NCI-H1048 (cell line): Measurements from ENCODE around the gene LCNL1.
"Not testable (repeated sequence)": the region's sequence is repeated elsewhere in the genome, so short reads cannot be mapped to it uniquely, and the experiment has no call there.

Experiments
- DNase-seq: peaks from one replicate; lab custom pipeline; 2025; lab: John Stamatoyannopoulos, UW

LCNL1 gene

DNA sequence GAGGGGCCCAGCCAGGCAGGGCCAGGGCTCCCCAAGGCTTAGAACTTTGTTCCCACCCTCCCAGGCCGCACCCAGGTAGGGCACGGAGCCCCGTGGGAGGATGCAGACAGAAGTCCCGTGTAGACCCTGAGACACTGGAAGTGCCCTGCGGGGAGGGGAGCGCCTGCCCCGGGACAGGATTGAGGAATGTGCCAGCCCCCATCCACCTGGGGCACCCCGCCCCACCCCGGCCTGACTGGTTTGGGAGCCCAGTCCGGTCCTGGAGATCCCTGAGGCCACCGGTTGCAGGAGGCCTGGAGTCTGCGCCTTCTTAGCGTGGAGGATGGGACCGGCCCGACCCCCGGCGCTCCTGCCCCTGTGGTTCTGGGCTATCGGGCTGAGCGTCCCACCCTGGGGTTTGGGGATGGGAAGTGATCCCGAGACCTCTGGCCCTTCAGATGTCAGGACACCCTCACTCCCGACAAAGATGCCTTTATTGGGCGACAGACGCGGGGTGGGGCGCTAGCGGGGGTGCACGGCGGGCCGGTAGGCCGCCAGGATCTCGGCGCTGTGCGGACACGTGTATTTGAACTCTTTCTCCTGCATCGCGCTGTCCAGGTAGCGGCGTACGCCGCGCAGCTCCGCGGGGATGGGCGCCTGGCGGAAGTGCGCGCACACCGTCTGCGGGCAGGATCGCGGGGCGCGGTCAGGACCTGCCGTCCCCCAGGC, 11.5 kb downstream of the LCNL1 start:
- no peak for DNase-seq

DNA sequence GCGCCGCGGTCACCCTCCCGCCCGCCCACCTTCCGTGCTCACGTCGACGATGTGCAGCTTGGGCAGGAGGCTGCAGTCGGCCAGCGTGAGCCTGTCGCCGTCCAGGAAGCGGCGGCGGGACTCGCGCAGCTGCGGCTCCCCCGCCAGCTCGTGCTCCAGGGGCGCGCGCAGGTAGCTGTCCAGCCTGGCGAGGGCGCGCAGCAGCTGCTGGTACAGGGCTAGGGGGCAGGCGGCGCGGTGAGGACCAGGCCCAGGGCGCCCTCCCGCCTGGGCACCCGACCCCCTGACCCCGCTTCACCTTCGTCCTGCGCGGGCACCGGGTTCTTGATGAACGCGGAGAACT, 12.1 kb downstream of the LCNL1 start:
- DNase-seq, result no peak

DNA sequence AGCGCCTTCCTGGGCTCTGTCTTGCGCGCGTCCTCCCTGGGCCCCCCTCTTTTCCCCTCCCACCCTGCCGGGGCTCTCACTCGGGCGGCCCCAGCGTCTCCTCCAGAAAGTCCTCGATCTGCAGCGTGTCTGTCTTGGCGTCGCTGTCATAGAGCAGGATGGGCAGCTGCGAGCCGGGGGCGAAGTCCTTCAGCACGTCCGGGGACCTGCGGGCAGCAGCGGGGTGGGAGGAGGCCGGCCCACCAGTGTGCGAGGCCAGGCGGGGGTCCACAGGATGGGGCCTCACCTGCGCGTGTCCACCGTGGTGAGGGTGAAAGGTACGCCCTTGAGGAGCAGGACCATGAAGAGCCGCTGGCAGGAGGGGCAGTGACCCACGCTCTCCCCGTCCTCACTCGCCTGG, 12.6 kb downstream of the LCNL1 start:
- no peak for DNase-seq

DNA sequence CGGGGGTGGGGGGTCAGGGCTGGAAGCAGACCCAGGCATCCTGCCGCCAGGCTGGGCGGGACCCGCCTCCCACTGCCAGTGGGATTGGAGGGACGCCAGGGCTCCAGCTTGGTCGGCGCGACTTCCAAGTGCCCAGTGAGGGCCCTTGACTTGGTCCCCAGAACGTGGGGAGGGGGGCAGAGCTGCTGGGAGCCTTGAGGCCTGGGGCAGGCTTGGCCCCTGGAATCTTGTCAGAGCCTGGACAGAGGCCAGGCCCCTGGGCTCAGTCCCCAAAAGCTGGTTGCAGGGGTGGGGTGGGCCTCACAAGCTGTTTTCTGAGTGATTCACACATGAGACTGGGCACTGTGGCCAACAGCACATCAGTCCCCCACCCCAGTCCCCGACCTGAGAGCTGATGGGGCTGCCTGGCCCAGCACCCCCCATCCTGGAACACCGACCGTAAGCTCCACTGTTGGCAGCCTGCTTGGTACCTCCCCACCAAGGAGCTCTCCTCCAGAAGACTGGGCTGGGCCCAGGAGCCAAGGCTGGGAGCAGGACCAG, 13.0 kb downstream of the LCNL1 start:
- no peak for DNase-seq

DNA sequence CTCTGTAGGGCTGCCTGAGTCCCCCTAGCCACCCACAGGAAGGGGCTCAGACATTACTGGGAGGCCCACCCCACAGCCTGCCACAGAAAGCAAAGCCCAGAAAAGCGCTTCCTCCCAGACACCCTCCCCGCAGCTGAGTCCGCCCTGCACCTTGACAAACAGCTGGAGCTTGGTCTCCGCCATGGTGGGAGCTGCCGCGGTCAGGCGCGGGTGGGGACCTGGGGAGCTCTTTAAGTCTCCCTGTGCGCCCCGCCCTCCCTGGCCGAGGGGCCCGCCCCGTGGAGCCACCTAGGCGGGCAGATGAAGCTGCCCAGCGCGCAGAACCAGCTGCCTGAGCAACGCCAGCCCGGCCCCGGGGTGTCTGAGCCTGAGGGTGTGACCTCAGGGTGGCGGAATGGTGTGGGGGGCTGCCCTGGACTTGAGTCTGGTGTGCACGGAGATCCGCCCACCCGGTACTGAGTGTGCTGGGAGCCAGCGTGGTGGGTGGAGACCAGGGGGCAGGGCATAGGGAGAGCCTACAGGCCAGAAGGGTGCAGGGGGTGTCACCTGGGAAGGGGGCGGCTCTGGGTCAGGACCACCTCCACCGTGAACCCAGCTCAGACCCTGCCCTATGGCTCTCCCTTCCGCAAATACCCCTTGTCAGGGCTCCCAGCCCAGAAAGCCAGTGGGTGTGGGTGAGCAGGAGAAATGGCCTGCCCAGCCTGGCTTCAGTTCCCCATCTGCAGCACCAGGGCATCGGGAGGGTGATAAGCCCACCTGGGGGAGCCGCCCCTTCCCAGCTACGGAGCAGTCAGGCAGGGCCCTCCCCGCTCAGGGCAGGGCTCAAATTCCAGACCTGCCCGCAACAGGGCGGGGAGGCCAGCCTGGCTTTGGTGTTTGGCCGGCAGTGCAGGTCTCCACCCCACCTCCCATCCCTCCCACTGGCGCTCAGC, 13.8 kb downstream of the LCNL1 start, which contains the start of gene CLIC3:
CLIC3 (minus strand) TSS at position 208 of the 932 bp plus-strand sequence; CDS start at position 183, 25 bp downstream.
- no peak for DNase-seq

DNA sequence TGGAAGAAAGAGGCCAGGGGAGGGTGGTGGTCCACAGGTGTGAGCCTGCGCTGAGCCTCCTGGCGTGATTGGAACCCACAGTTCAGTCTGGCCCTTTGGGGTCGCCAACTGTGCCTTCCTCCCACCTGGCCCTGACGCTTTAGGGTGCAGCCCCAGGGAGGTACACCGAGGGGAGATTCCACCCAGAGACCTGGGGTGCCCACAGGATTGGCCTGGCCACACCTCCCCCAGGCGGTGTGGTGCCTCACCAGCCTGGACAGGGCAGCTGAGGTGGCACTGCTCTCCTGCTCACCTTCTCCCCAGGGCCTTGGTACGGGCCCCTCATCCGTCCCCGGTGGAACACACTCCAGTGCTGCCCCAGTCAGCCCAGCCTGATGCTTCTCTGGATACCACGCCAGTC, 14.6 kb downstream of the LCNL1 start:
- no peak for DNase-seq

DNA sequence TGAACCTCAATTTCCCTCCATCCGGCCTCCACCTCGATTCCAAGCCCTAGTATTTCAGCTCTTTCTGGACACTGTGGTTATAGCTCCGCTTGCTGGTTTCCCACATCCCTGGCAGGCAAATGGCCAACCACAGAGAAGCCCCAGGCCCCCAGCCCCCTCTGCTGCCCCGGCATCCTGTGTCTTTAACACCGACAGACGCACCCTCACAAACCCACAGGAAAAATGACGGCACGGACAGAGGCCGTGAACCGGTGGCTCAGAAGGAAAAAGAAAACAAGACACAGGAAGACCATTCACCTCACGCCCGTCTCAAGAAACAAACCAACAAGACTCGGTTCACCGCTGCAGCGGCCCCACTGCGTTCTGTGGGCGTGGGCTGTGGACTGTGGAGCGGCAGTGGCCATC, 15.0 kb downstream of the LCNL1 start:
- no peak for DNase-seq

DNA sequence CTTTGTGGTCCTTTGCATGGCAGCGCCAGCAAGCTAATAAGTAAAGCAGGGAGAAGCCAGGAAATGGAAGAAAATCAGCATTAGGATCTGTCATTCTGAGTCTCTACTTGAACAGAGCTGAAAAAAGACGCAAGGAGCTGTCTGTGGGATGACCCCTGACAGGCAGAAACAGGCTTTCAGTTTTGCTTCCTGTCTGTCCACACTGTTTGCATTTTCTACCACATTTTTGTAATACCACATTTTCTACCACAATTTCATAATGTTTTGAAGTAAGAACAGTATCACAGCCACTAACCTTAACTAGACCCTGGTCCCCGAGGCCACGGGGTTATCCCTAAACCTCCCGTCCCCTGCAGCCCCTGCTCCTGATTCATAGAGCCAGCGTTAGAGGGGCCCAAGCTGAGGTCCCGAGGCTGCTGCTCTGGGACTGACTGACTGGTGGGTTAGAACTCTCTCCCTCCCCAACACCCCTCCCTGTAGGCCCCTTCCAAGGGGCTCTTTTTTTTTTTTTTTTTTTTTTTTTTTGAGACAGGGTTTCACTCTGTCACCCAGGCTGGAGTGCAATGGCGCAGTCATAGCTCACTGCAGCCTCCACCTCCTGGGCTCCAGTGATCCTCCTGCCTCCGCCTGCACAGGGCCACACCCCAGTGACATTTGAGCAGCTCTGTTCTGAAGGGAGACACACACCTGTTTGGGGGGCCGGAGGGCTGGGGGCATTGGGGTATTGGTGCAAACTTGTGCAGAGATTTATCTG, 17.6 kb downstream of the LCNL1 start:
- no peak for DNase-seq

DNA sequence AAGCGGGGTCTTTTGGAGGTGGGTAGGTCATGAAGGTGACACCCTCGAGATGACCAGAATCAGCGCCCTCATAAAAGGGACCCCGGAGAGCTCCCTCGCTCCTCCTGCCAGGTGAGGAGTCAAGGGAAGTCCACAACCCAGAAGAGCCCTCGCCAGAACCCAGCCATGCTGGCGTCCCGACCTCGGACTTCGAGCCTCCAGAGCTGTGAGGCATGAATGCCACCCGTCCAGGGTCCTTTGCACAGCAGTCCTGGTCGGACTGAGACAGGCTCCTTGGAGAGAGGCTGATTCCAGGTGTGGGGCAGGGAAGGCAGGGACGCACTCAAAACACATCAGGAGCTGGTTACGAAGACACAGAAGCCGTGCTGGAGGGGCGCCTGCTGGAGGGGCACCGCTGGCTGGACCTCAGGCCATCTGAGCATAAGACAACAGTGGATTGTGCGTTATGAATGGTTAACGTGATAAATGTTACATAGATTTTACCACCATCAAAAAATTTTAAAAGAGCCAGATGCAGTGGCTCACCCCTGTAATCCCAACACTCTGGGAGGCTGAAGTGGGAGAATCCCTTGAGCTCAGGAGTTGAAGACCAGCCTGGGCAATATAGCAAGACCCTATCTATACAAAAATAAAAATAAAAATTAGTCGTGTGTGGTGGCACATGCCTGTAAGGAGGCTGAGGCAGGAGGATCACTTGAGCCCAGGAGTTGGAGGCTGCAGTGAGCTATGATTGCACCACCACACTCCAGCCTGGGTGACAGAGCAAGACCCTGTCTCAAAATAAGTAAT, 19.3 kb downstream of the LCNL1 start:
- DNase-seq, result no peak

DNA sequence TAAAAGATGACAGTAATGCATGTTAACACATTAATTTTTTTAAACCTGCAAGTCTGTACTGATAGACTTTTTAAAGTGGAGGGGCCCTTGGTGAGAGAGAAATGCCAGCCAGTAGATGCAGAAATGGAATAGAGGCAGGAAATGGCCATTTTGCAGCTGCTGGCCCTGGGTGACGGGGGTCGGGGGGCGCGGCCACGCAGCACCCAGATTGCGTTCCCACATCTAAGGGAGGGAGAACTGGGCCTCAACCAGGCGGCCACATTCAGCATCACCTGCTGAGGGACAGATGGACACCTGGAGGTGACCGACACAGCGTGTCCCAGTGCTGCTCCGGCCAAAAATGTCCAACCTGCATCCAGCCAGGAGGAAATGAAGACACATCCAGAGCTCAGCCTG, 19.9 kb downstream of the LCNL1 start:
- no peak for DNase-seq

DNA sequence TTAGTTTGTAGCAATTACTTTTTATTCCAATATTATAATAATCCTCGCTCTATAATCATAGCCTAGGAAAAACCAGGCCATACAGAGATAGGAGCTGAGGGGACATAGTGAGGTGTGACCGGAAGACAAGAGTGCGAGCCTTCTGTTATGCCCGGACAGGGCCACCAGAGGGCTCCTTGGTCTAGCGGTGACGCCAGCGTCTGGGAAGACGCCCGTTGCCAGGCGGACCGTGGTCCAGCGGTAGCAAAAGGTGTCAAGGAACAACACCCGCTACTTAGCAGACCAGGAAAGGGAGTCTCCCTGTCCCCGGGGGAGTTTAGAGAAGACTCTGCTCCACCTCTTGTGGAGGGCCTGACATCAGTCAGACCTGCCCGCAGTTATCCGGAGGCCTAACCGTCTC, 21.5 kb downstream of the LCNL1 start:
- DNase-seq, result not testable (repeated sequence)

DNA sequence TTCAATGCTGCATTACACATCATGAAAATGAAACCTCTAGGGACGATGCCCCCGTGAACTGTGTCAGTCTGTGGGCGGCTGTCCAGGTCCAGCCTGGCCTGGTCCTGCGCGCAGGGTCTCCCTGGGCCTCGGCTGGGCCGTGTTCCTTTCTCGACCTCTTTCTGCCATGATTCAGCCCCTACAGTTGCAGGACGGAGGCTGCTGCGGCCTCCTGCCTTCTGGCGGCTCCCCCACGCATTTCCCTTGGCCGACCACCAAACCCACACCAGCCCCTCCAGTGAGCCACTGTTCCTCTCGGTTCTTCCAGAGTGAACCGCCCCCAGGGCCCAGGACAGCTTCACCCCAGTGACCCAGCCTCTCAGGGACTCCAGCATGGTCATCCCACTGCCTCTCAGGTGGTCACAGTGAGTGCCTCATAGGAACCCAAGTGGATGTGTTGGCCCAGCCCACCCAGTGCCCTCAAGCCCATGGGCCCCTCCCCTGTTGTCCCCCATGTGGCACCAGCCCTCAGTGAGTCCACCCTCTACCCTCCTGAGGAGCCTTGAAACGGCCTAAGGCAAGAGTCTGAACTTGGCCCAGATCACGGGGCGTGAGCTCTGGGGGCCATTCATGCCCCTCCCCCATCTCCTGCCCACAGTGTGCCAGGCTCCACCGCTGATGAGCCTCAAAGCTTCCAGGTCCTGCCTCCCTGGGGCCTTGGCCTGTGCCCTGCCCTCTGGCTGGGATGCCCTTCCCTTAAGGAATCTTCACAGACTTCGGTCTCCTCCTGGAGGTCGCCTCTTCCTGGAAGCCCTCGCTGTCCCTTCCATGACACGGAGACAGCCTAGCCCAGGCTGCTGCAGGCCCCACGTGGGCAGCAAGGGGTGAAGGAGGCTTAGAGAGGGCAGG, 23.6 kb downstream of the LCNL1 start:
- DNase-seq, result no peak

DNA sequence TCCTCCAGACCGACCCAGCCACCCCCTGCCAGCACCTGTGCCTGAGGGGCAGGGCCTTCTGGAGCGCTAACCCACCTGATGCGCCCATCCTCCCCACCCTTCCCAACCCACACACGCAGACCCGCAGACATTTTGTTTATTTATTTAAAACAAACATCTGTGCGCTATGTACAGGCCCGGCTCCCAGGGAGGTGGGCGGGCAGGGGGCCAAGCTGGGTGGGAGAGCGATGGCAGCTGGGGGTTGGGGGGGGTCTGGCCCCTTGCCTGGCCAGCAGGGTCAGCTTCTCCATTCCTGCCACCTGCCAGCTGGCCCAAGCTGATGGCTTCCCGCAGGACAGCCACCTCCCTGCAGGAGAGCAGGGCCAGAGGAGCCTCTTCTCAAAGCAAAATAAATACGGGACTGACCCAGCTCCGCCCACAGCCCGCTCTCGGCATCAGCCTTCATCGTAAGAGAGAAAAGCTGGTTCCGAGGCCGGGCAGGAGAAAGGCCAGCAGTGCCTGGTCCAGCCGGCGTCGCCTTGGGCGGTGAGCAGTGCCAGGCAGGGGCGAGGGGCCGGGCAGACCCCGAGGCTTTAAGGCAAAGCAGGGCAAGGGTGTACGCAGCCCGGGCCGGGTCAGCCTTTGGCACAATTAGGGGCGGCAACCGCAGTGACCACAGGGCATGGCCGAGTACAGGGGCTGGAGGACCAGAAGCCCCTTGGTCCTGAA, 24.5 kb downstream of the LCNL1 start:
- DNase-seq, result no peak

DNA sequence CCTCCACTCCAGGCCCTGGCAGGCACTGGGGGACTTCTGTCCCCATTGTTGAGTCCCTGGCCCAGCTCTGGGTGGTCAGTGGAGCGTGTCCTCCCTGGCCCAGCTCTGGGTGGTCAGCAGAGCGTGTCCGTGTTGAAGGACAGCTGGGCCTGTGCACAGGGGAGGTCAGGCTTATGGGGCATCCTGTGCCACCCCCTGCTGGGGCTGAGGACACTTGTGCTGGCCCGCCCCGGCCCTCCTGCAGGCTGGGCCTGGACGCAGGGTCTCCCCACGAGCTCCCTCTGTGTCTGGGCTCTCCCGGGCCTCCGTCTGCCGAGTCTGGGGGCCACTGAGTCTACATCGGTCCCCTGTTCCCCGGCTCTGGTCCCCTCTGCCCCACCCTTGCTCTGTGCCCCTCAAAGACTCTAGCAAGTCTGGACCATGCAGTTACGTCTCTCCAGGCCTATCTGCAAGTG, 25.1 kb downstream of the LCNL1 start:
- no peak for DNase-seq

DNA sequence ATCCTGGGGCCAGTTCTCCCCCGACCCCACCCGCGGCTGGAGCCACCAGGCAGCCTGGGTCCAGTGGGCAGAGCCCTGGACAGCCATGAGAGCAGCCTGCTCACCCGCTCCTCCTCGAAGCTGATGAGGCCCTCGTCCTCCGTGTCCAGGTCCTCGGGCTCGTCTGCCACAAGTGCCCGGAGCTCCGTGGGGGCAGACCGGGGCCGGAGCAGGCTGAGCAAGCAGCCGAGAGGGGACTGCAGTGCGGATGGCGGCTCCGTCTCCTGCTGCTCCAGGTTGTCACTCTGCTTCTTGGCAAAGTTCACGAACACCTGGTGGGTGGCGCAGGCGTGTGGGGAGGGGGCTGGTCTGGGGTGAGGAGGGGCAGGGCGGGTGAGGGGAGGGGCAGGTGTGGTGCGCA, 25.5 kb downstream of the LCNL1 start:
- no peak for DNase-seq

DNA sequence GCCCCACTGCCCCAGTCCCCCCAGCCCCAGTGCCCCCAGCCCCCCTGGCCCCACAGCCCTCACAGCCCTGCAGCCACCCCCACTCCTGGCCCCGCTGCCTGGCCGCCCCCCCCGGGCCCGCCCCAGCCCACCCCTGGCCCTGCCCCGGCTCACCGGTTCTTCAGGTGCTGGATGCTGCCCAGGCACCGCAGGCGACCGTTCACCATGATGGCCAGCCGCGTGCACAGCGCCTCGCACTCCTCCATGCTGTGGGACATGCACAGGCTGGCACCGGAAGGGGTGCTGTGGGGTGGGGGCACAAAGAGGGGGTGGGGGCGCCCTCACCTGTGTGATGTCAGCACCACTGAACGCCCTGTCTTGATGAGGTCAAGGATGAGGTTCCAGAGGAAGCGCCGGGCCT, 26.4 kb downstream of the LCNL1 start:
- no peak for DNase-seq

DNA sequence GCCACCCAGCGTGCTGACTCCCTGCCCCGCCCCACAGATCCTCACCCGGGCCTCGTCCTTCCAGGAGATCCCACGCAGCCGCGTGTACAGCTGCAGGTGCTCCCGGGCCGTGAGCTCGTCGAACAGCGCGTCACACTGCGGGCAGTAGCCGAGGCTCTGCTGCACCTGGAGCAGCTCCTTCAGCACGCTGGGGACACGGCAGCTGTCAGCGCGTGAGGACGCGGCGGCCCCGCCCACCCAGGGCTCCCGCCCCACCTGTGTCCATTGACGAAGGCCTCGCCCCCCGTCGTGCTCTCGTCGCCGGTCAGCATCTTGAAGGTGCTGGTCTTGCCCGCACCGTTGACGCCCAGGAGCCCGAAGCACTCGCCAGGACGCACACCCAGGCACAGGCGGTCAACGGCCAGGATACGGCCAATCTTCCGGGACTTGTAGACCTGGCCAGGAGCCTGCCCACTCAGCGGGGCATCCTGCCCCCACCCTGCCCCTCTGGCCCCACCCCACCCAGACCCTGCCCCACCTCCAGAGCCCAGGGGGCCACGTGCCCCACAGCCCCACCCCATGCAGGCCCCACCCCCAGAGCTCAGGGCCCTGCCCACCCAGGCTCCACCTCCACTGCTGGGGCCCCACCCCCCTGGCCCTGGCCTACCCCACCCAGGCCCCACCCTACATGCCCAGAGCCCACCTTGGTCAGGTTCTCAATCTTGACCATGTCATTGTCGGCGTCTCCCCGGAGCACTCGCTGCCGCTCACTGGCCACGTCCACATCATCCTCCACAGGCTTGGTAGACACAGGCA, 27.3 kb downstream of the LCNL1 start:
- DNase-seq, result no peak

DNA sequence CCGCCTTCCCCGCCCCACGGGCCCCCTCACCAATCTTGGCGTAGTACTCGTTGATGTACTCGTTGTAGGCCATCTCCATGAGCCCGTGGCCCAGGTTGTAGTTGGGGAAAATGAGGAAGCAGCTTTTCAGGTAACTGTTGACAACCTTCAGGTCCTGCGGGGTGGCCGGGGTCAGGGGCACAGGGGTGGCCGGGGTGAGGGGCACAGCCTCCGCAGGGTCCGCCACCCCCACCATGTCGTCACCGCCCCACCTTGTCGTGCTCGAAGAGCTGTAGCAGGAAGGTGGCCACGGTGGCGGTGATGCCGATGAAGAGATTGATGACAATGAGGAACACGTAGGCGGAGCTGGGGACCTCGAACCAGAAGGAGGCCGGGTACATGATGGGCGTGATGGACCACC, 28.4 kb downstream of the LCNL1 start:
- no peak for DNase-seq
